Ovary (tissue), 3 donors: ENCODE results near the gene TOP1.

Source experiments
- POLR2A ChIP-seq: fragments of 450-650 bp; IDR thresholded peaks from one replicate; pipeline ENCODE4 v1.6.1; 2017; ENCODE audit warnings: antibody characterized with exemption, mild to moderate bottlenecking, moderate library complexity
- TF ChIP-seq, protein P1 (sequence below), 3 donors: fragments of 450-650 bp in 2 of 3; fragments of 200-600 bp in 1 of 3; IDR thresholded peaks; one replicate each; pipeline versions ENCODE4 v1.5.1 to v1.8.0; 2016 to 2022; ENCODE audit warnings: antibody characterized with exemption in 3 of 3, mild to moderate bottlenecking in 1 of 3
- donor health status: DM: no; HTN: no; CAD: no.

GRCh38 chr20:41168281-41169161, 139.9 kb downstream of the TOP1 start:
- TF ChIP-seq, protein P1, sequence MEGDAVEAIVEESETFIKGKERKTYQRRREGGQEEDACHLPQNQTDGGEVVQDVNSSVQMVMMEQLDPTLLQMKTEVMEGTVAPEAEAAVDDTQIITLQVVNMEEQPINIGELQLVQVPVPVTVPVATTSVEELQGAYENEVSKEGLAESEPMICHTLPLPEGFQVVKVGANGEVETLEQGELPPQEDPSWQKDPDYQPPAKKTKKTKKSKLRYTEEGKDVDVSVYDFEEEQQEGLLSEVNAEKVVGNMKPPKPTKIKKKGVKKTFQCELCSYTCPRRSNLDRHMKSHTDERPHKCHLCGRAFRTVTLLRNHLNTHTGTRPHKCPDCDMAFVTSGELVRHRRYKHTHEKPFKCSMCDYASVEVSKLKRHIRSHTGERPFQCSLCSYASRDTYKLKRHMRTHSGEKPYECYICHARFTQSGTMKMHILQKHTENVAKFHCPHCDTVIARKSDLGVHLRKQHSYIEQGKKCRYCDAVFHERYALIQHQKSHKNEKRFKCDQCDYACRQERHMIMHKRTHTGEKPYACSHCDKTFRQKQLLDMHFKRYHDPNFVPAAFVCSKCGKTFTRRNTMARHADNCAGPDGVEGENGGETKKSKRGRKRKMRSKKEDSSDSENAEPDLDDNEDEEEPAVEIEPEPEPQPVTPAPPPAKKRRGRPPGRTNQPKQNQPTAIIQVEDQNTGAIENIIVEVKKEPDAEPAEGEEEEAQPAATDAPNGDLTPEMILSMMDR (IDR thresholded peaks at IDR 0.05) = no peak
- no peak for TF ChIP-seq POLR2A
